Activated T-helper 1 cell treated with anti-CD3 and anti-CD28 coated beads, Interleukin-2, amount 50 U/mL, for 16 hours (primary cell): ENCODE measurements around the gene MARCO.

Experiments used
- DNase-seq, 2 donors: peaks; one replicate each; pipeline ENCODE4 v3.0.0-alpha.2; 2020; ENCODE audit warnings: low read depth in 1 of 2, low spot score in 1 of 2

The MARCO gene, protein sequence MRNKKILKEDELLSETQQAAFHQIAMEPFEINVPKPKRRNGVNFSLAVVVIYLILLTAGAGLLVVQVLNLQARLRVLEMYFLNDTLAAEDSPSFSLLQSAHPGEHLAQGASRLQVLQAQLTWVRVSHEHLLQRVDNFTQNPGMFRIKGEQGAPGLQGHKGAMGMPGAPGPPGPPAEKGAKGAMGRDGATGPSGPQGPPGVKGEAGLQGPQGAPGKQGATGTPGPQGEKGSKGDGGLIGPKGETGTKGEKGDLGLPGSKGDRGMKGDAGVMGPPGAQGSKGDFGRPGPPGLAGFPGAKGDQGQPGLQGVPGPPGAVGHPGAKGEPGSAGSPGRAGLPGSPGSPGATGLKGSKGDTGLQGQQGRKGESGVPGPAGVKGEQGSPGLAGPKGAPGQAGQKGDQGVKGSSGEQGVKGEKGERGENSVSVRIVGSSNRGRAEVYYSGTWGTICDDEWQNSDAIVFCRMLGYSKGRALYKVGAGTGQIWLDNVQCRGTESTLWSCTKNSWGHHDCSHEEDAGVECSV

DNA sequence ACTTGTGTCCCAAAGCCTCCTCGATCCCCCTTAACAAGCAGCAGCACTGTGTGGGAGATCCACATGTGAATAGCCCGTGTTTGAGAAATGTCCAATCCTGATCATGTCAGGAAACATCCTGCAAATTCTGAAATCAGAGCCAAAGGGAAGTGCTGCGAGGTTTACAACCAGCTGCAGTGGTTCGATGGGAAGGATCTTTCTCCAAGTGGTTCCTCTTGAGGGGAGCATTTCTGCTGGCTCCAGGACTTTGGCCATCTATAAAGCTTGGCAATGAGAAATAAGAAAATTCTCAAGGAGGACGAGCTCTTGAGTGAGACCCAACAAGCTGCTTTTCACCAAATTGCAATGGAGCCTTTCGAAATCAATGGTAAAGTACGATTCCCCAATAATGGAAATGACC is at the start of gene MARCO:
MARCO (plus strand) TSS at position 164 of the 400 bp plus-strand sequence; CDS start at position 271, 107 bp downstream.
- DNase-seq: no peak

DNA sequence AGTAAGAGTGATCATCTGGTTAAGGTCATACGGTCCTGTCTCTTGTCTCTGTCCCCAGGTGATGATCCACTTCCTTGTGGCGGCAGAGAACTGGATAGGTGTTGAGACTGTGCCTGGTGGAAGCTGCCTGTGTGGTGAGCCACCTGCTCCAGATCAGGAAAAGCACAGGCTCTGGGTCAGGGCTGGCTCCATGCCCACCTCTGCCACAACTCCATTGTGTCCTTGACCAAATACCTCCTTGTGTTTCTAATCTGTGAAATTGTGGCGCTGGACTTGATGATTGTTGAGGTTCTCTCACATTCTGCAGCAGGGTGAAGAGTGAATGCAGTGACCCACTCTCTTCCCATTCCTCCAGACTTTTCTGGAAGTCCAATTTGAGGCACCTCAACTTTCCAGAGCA is 48.9 kb upstream of the MARCO start:
- DNase-seq: no peak

DNA sequence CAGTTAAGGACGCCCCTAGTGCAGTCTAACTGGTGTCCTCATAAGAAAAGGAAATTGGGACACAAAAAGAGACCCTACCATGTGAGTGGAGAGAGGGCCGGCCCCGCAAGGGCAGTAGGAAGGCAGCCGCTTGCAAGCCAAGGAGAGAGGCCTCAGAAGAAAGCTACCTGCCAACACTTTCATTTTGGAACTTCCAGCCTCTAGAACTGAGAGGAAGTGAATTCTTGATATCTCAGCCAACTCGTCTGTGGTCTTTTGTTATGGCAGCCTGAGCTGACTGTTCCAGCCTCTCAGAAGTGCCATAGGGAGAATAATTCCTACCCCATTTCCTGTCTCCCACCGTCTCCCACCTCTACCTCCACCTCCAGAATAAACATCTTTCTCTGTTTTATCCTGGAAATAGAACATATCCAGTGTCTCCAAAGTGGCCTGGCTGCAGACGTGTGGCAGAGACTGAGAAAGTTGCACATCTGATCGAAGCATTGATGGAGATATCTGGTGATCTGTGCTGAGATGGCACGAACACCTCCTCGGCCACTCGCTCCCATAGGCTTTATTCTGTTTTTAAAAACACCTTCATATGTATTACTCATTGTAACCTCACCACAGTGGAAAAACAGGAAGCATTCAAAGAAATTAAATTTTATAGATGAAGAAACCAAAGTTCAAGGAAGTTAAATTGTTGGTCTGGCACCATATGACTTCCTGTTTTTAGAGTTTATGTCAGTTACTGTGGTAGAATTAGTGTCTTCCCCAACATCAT is 39.5 kb upstream of the MARCO start:
- no peak for DNase-seq

DNA sequence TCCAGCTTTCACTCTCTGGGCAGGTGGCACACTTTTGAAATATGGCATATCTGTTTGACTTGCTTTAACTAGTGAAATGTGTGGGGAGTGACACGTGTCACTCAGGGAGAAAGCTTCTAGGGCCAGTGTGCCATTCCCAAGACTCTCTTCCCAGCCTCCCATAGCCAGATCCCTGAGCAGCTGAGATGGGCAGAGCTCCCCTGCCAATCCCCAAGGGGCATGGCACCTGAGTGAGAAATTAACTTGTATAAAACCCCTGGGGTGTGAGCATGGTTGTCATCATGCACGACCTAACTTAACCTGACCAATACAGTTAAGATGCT is 39.0 kb upstream of the MARCO start:
- DNase-seq: no peak

DNA sequence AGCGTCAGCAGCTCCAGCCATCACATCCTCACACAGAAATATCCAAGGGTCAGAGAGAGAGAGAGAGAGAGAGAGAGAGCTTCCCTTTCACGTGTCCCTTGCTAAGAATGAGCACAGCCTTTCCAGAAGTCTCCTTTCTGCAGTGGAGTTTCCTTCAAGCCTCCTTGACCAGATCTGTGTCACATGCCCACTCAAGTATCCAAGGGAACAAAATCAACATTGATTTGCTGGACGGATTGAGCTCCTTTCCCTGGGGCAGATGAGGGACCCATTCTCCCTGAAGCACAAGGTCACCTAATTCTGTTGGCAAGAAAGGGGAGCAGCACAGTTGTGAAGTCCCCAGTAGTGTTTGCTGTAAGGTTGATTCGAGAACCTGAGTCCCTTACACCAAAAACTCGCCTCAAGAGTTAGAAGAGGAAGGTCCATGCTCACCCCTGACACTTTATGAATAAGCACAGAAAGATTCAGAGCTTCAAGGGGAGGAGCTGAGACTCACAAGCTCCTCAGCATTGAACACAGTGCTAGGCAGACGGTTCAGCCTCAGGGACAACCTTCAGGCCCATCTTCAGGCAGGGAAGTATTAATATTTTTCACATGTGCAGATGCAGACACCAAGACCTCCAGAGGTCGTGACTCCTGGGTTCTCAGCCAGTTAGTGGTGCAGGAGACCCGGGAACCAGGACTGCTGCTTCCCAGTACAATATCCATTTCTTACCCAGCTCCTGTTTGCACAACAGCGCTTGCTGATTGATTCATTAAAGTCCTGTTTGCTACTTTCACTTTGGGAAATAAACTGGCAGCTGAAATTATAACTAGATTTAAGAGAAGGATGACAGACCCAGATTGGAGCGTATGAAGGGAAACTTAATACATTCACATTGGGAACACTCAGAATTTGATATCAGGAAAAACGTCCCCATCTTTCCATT is 38.2 kb upstream of the MARCO start:
- no peak for DNase-seq

DNA sequence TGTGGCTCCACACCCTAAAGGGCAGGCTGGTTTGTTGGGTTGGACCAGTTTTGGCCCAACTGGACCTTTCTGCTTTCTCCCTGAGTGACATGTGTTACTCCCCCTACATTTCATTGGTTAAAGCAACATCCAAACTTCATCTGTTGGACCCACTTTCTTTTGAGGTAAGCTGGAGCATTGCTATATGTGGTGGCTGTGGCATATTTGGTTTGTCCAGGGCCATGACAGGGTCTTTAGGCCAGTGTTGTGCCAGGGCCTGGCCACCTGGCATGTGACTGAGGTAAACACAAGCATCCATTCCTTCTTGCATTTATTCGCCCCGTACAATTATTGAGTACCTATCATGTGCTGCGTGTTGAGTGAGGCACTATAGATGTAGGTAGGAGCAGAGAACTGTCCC is 36.8 kb upstream of the MARCO start:
- no peak for DNase-seq

DNA sequence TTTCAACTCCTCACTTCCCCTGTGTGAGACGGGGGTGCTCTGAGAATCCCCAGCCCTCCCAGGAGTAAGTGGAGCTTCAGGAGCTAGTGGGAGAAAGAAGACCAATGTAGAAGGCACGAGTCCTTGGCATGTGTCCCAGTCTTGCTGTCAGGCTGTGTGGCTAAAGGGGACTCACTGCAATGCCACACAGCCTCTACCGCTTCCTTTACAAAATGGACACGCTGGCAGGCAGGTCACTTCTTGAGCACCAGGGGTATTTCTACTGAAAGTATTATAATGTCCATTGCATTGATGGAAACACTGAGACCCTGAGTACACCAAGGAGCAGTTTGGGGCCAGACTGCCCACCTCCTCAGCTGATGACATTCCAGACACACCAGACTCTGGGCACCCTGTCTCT is 35.8 kb upstream of the MARCO start:
- DNase-seq: no peak

DNA sequence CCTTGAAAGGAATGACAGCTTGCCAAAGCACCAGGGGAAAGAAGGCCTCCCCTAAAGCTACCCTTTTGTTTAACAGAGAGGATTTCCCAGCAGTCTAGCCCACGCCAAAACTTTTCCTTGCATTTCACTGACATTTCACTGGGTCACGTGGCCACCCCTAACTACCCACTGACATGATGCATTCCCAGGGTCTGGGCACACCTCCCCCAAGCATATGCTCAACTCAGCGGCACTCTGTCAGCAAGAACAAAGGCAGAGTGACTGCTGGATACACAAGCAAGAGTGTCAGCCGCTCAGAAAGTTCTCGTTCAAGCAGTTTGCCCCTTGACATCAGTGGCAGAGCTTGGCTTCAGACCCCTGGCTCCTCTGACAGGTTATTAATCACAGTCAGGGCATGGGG is 34.2 kb upstream of the MARCO start:
- DNase-seq: no peak

DNA sequence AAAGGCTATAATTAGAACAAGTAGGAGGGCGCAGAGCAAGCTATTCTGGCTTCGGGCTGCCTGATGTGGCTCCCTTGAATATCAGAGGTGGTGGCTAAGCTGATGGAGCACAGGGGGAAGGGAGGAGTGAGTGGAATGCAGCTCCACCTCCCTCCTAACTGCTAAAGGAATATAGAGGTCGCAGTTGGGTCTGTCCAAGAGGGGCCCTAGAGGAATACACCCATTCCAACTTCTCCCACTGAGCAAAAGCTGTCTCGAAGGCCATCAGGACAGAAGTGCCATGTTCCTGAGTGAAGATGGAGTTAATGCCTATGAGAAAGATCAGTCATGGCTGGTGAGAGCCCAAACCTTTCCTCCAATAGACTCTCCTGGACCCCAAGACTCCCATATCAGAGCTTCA is 32.8 kb upstream of the MARCO start:
- no peak for DNase-seq

DNA sequence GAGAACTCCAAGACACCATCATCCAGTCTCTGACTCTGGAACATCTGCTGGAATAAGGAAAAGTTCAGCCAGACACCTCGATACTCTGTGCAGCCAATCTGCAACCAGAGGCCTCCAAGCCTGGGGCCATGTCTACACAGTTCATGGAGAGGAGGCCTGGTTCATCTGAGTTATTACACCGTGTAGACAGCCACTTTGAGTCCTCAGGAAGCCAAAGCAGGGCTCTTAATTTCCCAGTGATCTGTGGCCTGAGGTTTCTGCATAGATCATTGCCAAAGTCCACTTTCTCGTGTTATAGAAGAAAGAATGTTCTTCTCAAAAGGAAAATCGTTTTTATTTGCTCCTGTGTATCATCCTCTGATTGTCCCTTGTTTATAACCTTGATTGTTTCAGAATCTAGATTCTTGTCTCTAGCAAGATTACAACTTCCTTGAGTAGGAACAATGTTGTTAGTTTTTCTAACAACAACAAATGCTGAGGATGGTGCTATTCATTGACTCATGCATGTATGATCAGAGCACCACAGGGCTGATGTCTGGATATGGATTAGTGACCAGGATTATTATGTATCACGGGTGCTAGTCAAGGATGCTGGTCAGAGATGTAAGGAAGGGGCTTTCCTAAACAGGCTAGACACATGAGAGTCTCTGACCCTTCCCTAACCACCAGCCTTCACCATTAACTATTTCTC is 30.7 kb upstream of the MARCO start:
- no peak for DNase-seq

DNA sequence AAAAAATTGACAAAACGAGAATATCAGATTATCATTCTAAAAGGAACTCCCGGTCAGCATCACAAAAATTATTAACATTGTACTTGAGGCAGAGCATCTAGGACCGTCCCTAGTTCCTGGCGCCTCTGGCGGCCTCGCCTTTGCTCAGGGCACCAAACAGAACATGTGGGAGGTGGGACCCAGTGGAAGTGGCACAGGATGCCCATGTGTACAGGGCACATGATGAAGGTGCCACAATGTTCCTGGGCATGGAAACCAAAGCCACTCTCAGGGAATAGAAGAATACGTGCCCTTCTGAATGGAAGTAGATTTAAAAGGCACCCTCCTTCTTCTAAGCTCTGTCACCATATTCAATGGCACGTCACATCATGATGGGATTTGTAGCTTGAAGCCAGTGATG is 30.1 kb upstream of the MARCO start:
- DNase-seq: no peak

DNA sequence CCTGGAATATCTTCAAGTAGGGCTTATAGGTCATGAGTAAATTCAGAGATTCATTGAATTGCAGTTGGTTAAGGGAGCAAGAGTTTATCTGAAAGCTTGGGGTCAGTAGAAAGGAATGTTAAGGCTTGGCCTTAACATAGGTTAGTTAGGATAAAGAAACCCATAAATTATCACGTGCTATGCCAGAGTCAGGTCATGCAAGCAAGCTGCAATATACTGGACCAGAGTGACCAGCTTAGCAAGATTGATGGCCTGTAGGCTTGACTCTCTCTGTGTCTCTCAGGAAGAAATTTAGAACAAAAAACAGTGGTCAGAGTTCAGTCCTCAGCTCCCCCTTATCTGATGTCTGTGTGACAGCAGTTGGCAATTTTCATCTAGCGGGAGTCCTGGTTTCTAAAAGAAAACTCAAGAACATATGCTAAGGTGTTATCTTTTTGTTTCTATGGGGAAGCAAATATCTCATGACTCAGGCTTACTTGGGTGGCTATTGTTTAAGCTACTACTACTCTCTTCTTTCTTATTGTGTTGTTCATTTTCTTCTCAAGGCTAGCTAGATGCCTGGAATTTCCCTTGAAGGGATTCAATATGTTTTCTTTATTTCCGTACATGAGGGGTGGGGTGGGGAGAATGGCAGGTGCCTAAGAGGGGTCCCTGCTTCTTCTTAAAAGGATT is 28.7 kb upstream of the MARCO start:
- no peak for DNase-seq

DNA sequence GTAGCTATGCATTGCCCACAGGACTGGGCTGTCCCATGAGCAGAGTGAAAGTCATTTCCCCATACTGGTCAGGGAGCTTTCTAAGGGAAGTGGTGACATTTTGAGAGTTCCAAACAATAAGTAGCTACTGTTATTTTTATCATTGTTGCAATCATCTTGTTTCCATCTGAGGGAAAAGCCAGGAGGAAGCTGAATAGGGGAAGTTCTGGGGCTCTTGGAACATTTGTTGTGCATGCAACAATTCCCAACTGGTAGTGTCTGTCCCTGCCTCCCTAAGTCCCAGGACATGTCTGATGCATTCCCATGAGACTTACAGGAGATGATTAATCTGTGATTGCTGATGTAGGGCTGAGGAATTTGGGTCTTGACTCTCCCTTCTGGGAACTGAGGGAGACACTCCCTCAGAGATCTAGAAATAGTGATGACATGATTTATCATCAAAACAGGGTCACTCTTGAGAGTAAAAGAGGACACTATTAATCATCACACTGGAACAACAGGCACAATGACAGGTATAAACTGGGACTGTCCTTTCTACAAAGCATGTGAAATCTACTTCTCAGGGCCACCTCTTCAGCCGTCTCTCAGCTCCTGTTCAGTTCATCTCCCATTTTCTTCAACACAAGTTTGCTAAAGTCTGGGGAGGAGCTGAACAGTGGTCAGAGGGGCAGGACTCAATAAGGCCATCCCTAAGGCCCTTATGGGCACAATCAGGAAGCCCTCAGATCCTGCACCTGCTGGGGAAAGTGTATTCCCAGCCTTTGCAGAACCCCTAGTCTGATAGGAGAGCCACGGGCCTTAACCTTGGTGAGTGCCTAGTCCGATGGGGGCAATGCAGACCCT is 28.0 kb upstream of the MARCO start:
- DNase-seq: no peak

DNA sequence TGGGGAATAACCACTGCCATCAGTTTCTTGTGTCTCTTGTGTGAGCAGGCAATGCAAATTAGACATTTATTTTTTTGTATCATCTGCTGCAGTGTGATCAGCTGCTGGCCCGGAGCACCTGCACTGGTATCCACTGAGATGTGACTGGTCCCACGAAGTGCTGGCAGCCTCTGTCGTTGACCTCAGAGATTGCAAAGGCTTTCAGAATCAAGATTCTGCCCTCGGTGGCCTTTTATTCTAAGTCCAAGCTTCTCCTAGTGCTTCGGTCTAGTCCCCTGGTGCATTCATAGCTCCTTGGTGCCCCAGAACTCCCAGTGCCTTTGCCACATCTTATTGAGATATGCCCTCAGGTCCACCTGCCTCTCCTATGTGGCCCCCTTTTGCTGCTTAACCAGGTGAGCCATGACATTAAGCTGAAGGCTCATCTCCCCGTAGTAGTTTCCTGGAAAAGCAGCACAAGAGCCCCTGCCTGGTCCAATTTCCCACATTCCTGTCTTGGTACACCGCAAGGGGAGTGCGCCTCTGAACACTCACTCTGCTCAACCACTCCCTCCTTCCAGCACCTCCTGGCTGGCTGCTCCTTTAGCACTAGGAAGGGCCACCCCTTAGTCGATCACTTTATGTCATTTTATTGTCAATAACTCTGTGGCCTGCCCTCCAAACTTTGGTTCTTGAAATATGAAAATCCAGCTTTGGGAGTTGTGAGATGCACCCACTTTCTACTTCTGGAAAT is 27.1 kb upstream of the MARCO start:
- DNase-seq: no peak

DNA sequence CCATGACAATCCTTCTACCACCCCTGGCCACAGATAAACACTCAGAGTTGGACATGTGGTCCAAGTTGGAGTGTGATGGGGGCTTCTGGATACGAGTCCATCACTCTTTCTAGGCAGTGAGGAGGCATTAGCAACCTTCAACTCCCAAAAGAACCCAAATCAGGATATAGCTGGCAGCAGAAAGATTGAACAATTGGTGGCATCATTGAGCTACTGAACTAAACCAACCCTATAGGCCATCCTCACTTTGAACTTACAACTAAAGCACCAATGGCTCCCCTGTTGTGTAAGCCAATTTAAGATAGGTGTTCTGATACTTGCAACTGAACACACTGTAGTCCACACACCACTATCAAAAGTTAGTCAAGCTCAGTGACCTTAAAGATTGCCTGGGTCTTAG is 24.0 kb upstream of the MARCO start:
- no peak for DNase-seq

DNA sequence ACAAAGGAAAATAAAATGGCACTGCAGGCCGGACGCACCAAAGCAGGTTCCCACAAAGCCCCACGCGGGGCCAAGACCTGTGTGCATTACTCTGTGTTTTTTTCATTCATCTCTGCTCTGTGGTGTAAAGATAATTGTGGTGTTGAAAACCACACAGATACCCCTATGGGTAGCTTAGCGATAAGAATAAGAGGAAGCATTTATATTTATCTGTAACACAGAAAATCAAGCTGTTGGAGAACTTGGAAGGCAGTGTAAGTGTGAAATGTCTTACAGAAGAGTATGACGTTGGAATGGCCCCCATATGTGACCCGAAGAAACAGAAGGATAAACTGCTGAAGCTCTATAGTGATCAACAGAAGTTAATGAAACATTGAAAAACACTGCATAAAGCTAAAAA is 20.3 kb upstream of the MARCO start:
- DNase-seq: no peak

DNA sequence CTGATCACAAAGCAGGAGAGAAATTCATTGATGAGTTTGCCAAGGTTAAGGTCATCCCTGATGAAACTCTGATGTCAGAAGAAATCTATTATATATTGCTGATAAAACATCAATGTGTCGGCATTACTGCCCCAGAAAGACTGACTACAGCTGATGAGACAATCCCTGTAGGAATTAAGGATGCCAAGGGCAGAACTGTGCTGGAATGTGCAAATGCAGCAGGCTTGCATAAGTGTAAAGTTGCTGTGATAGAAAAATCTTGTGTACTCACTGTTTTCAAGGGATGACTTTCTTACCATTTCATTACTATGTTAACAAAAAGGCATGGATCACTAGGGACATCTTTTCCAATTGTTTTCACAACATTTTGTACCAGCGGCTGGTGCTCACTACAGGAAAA is 19.7 kb upstream of the MARCO start:
- no peak for DNase-seq

DNA sequence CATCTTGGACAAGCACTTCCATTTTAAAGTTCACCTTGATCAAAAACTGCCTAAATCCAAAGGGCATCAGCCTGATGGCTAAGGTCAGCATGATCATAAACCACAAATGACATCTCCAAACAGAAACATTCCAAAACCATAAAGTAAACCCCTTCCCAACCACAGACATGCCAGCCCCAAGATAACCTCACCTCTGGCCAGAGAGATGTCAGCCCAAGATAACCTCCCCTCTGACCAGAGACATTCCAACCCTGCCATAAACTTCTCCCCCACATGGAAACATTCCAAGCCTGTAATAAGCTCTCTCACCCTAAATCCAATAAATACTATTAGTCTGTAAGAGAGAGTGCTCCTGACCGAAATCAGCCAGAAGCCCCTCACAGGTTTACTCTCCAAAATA is 18.6 kb upstream of the MARCO start:
- no peak for DNase-seq

DNA sequence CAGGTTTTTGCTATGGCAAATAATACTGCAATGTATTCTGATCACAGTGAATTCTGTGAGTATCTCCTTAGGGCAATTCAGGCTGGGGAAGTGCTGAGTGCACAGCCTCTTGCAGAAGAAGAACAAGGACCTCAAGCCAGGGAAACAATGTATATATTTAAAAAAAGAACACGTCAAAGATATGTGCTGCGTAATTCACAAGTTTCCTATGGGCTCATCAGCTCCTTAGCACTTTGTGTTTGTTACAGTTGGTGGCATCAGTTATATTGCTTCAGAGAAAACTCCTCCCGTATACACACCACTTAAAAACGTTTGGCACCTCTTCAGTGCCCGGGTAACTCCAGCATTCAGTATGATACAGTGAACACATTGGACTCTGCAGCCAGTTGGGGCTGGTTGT is 16.5 kb upstream of the MARCO start:
- DNase-seq: no peak
